Superior temporal gyrus (tissue), 1 donor: ENCODE measurements around the gene ZNF23.

Experiments
- DNase-seq: peaks from one replicate; pipeline ENCODE4 v3.0.0-alpha.2; 2016; ENCODE audit errors: extremely low spot score

Gene ZNF23

GRCh38 chr16:71467810-71468209 lies 5.8 kb upstream of the ZNF23 start:
- no peak for DNase-seq

GRCh38 chr16:71464231-71464630 lies 2.2 kb upstream of the ZNF23 start:
- no peak for DNase-seq

DNA sequence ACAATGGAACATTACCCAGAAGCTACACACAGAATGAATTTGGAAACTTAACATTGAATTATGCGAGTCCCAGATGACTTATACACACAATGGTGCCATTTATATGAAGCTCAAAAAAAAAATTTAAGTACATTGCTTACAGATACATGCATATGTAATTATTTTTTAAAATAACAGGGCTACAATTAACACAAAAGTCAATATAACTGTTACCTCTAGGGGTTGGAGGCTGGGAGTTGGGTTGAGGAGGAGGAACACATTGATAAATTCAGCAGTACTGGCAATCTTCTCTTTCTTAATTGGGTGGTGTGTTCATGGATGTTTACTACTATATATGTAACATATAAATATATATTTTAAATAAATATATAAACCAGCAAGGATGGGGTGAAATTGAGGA lies 1.1 kb downstream of the ZNF23 start:
- no peak for DNase-seq

DNA sequence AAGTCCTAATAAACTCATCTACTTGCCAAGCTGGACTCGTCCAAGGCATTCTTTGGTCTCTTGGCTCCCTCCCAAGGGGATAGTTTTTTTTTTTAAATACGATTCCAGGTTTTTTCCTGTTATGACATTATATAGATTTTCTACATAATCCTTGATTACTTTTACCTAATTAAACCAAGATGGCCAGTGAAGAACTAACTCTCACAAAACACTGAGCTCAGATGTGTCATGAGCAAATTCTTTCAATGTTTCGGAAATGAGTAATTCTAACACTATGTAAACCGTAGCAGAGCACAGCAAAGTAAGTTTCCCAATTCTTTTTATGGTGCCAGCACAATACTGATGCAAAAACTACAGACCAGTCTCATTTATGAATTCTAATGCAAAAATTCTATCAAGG lies 1.8 kb downstream of the ZNF23 start:
- no peak for DNase-seq

- no peak for DNase-seq
Observed at GRCh38 chr16:71459510-71459909, 2.5 kb downstream of the ZNF23 start.

GRCh38 chr16:71456801-71457200 lies 5.2 kb downstream of the ZNF23 start:
- DNase-seq = no peak

DNA sequence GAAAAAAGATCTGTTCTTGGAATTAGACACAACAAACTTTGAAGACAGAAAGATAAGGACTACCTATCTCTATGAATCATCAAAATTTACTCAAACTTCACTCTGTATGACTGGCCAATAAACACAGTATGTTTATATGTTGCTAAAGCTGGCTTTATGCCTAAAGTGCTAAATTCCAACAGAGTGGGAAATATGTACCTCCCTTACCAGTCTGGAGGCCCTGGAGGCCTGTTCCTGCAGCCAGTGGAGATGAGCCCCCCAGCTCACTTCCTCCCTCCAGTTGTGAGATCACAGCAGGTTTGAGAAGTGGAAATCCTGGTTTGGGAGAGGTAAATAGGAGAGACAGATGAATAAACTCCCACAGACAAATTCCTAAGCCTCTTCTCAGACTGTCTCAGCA lies 9.0 kb downstream of the ZNF23 start:
- DNase-seq = no peak

GRCh38 chr16:71449020-71449419 lies 13.0 kb downstream of the ZNF23 start:
- DNase-seq = no peak

GRCh38 chr16:71448274-71448866 lies 13.7 kb downstream of the ZNF23 start:
- no peak for DNase-seq

- DNase-seq = no peak
Observed at GRCh38 chr16:71443714-71444113, 18.3 kb downstream of the ZNF23 start.

DNA sequence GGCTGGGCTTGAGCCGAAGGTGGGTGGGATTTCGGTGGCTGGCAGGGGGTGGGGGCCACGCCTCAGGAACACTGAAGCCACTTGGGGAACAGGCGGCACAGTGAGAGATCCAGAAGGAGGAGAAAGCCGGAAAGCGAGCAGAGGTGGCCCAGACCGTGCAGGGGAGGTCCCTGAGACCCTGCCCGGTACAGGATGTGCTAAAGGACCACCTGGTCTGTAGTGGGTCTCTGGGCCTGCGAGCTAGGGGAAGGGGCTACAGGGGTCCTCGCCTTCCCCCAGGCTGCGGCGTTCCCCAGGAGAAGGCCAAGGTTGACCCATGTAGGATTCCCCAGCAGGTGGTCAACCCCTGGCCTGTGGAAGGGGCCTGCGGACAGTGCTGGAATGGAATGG lies 20.0 kb downstream of the ZNF23 start, which contains the start of gene TLE7:
TLE7 (minus strand) TSS at position 4 of the 390 bp plus-strand sequence. CDS start 8,730 bp downstream, outside the sequence.
- DNase-seq = no peak

DNA sequence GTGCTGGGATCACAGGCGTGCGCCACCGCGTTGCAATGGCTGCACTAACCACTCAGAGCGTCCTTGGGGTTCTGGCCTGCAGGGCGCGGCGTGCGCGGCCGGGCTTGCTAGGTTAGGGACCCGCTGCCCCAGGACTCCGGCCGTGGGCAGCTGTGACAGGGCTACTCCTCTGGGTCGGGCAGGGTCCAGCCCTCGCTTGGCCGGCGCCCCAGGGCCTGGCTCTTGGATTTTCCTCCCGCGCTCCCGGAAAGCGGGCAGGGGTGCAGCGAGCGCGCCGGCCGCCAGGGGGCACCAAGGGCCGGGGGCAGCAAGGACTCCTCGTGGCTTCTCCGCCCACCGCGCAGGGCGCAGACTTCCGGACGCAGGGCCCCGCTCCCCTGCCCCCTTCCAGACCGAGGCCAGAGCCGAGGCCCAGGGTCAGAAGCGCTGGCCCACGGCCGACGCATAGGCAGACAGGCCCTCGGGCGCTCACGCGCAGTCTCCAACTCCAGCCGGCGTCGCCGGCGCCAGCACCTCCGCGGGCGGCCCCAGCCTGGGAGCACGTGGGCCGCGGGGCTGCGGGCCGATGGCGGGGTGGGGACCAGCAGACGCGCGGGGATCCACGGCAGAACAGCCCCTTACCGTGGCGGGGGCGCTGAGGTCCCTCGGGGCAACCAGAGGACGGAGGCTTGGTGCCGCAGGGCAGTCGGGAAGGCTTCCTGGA lies 20.5 kb downstream of the ZNF23 start:
- no peak for DNase-seq

DNA sequence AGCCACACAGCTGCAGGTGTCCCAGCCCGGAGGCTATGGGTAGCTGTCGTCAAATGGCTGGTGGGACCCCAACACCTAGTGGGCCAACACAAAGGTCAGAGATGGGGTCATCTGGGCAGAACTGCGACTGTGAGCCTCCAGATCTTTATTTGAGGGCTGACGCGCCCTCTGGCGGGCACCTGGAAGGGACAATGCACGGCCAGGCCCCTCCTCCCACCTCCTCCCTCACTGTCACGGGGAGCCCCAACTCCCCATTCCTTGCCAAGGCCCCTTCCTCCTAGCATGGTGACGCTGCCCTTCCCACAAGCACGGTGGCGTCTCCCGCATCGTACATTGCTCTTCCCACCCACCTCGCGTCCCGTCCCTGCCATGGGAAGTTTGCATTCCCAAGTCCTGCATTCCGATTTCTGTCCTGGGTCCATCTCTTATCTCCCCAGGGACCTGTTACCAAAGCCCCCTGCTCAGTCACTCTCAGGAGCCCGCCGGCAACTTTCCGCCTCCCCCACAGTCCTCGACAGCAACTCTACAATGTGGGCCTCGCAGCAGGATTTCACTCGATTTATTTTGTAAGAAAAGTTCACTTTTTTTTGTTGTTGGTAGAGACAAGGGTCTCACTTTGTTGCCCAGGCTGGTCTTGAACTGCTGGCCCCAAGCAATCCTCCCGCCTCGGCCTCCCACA lies 21.2 kb downstream of the ZNF23 start:
- no peak for DNase-seq

GRCh38 chr16:71439523-71439922 lies 22.5 kb downstream of the ZNF23 start:
- no peak for DNase-seq

GRCh38 chr16:71436473-71436872 lies 25.6 kb downstream of the ZNF23 start:
- no peak for DNase-seq

DNA sequence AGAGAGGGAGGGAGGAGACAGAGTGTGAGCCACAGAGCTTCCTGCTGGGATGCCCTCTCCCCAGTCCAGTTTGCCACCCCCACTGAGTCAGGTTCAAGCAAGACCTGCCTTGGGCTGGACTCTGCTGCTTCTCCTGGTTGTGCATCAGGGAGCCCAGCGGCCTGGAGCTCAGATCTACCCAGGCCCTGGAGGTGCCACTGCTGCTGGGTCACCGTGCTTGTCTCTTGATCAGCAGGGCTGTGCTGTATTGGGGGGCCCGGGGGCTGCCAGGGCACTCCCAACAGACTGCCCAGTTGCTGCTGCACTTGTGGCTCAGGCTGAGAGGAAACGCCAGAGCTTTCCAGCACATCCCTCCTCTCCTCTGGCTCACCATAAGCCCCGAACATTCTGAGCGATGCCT lies 29.1 kb downstream of the ZNF23 start:
- DNase-seq = no peak

GRCh38 chr16:71431991-71432390 lies 30.1 kb downstream of the ZNF23 start:
- DNase-seq = no peak

- DNase-seq = no peak
Observed at GRCh38 chr16:71431176-71431575, 30.9 kb downstream of the ZNF23 start.

- no peak for DNase-seq
Observed at GRCh38 chr16:71430744-71431143, 31.3 kb downstream of the ZNF23 start.

GRCh38 chr16:71429581-71429980 lies 32.5 kb downstream of the ZNF23 start:
- no peak for DNase-seq

GRCh38 chr16:71428883-71429282 lies 33.2 kb downstream of the ZNF23 start:
- no peak for DNase-seq

- DNase-seq = no peak
Observed at GRCh38 chr16:71428385-71428784, 33.7 kb downstream of the ZNF23 start.
